RWPE2 (cell line): ENCODE measurements around the gene EMCN.
A peak's percentile ranks its signal among the peaks of the same experiment; 100 is the strongest.

ENCODE experiments used
- ATAC-seq: fragments of 200-7000 bp; cut with Tn5 transposase; 3 replicates; pipeline ENCODE4 v1.9.1; 2021; ENCODE audit warnings: low read depth
- DNase-seq: peaks from one replicate; pipeline ENCODE4 v3.0.0-alpha.2; 2020; ENCODE audit warnings: low spot score
- H3K27ac ChIP-seq: fragments of 450-650 bp; 2 replicates; pipeline ENCODE4 v1.5.1; 2017; ENCODE audit warnings: mild to moderate bottlenecking; ENCODE audit not compliant: poor library complexity, severe bottlenecking
- H3K27me3 ChIP-seq: fragments of 250-450 bp; sonication (Bioruptor Pico); 2 replicates; pipeline ENCODE4 v1.5.1; 2021; ENCODE audit warnings: mild to moderate bottlenecking, moderate library complexity; ENCODE audit not compliant: insufficient read depth, poor library complexity, severe bottlenecking
- H3K36me3 ChIP-seq: fragments of 250-450 bp; sonication (Bioruptor Pico); 2 replicates; pipeline ENCODE4 v1.5.1; 2020; ENCODE audit warnings: low read depth, mild to moderate bottlenecking, moderate library complexity
- H3K4me1 ChIP-seq: fragments of 250-450 bp; sonication (Bioruptor Pico); 2 replicates; pipeline ENCODE4 v1.5.1; 2021; ENCODE audit warnings: mild to moderate bottlenecking, moderate library complexity; ENCODE audit not compliant: insufficient read depth, poor library complexity, severe bottlenecking
- H3K4me3 ChIP-seq: fragments of 250-450 bp; sonication (Bioruptor Pico); 2 replicates; pipeline ENCODE4 v1.5.1; 2021; ENCODE audit warnings: mild to moderate bottlenecking, moderate library complexity; ENCODE audit not compliant: severe bottlenecking
- H3K9me3 ChIP-seq: fragments of 250-450 bp; sonication (Bioruptor Pico); 2 replicates; pipeline ENCODE4 v1.5.1; 2021; ENCODE audit warnings: mild to moderate bottlenecking, moderate library complexity; ENCODE audit not compliant: severe bottlenecking
- CTCF ChIP-seq: fragments of 450-650 bp; IDR thresholded peaks from one replicate; pipeline ENCODE4 v1.5.1; 2017; ENCODE audit warnings: mild to moderate bottlenecking, moderate library complexity; ENCODE audit not compliant: poor library complexity, severe bottlenecking

Gene EMCN

GRCh38 chr4:100483796-100484195, 34.0 kb downstream of the EMCN start:
- DNase-seq = no peak
- TF ChIP-seq CTCF = no peak
- H3K36me3 ChIP-seq = no peaks in the 10 kb centered on the region
- H3K4me1 ChIP-seq = no peaks in the 10 kb centered on the region
- no peaks in the 10 kb centered on the region for H3K27me3 ChIP-seq
- ATAC-seq = no peak
- no peaks in the 10 kb centered on the region for H3K9me3 ChIP-seq
- no peak overlapping the region for H3K4me3 ChIP-seq
- H3K27ac ChIP-seq = no peak overlapping the region

- no peak overlapping the region for H3K4me3 ChIP-seq
- H3K4me1 ChIP-seq = no peaks in the 10 kb centered on the region
- no peaks in the 10 kb centered on the region for H3K9me3 ChIP-seq
- ATAC-seq = no peak
- no peak for TF ChIP-seq CTCF
- H3K27me3 ChIP-seq = no peaks in the 10 kb centered on the region
- H3K36me3 ChIP-seq = no peaks in the 10 kb centered on the region
- no peak overlapping the region for H3K27ac ChIP-seq
- no peak for DNase-seq
Observed at GRCh38 chr4:100479971-100480370, 37.9 kb downstream of the EMCN start.

GRCh38 chr4:100469555-100469954, 48.3 kb downstream of the EMCN start:
- H3K27ac ChIP-seq = no peak overlapping the region
- no peaks in the 10 kb centered on the region for H3K27me3 ChIP-seq
- H3K9me3 ChIP-seq = no peaks in the 10 kb centered on the region
- H3K4me3 ChIP-seq = no peak overlapping the region
- ATAC-seq (no peak), DNase-seq (no peak)
- H3K36me3 ChIP-seq = no peaks in the 10 kb centered on the region
- TF ChIP-seq CTCF = no peak
- no peaks in the 10 kb centered on the region for H3K4me1 ChIP-seq

- Histone ChIP-seq H3K4me1 (peaks cover 14% of the 10 kb centered on the region), H3K27me3 (no peaks in the 10 kb centered on the region), H3K36me3 (no peaks in the 10 kb centered on the region), H3K4me3 (no peak overlapping the region), H3K27ac (no peak overlapping the region), H3K9me3 (no peaks in the 10 kb centered on the region)
- ATAC-seq (no peak), DNase-seq (no peak)
- no peak for TF ChIP-seq CTCF
Observed at GRCh38 chr4:100466501-100466900, 51.3 kb downstream of the EMCN start.

GRCh38 chr4:100461807-100462605, 55.8 kb downstream of the EMCN start:
- Histone ChIP-seq H3K36me3 (no peaks in the 10 kb centered on the region), H3K4me1 (peaks cover 32% of the 10 kb centered on the region), H3K9me3 (no peaks in the 10 kb centered on the region), H3K4me3 (no peak overlapping the region), H3K27me3 (no peaks in the 10 kb centered on the region), H3K27ac (peak overlapping the region; percentile 92)
- DNase-seq (no peak), ATAC-seq (peak; percentile 86)
- no peak for TF ChIP-seq CTCF
